HEK293 (cell line): ENCODE data around the gene STBD1.

Experiments
- CTCF ChIA-PET: fragments of 350-600 bp; formaldehyde crosslinking; extraction: SDS; loops from one replicate; lab custom pipeline; 2021; ENCODE audit warnings: antibody characterized with exemption; lab: Yijun Ruan, JAX
- POLR2A ChIA-PET: fragments of 300-600 bp; formaldehyde crosslinking; extraction: SDS; loops from one replicate; lab custom pipeline; 2020; ENCODE audit warnings: antibody characterized with exemption, inconsistent platforms; lab: Yijun Ruan, JAX
- H3K27ac ChIP-seq: fragments of 200-500 bp; sonication (Bioruptor generic); 2 replicates; pipeline ENCODE4 v1.5.1; 2014; ENCODE audit warnings: low read depth, low read length, control low read depth, inconsistent platforms; ENCODE audit errors: extremely low read depth
- H3K36me3 ChIP-seq, 2 experiments: fragments of 200-500 bp in 1 of 2; sonication (Bioruptor generic) in 1 of 2; 1 replicate in 1 of 2; 2 replicates in 1 of 2; pipeline ENCODE4 v1.5.1; 2014 to 2017; ENCODE audit warnings: inconsistent platforms in 2 of 2, low read length in 2 of 2; ENCODE audit not compliant: control insufficient read depth in 2 of 2, insufficient read depth in 1 of 2
- H3K4me1 ChIP-seq: fragments of 200-500 bp; sonication (Bioruptor generic); 2 replicates; pipeline ENCODE4 v1.5.1; 2014; ENCODE audit warnings: mild to moderate bottlenecking, low read length, inconsistent platforms; ENCODE audit not compliant: control insufficient read depth, insufficient read depth
- H3K4me3 ChIP-seq: 2 replicates; pipeline ENCODE4 v1.5.1; 2011; ENCODE audit warnings: low read depth, mild to moderate bottlenecking, control low read depth, low read length, moderate library complexity
- H3K9me3 ChIP-seq: fragments of 200-500 bp; sonication (Bioruptor generic); 2 replicates; pipeline ENCODE4 v1.5.1; 2014; ENCODE audit warnings: low read depth, low read length, inconsistent platforms; ENCODE audit not compliant: control insufficient read depth, insufficient read depth
- FEZF1 ChIP-seq: fragments of 450-650 bp; formaldehyde crosslinking; IDR thresholded peaks from 2 replicates; pipeline ENCODE4 v1.5.1; 2016; ENCODE audit warnings: missing biosample characterization, missing genetic modification characterization
- GLIS2 ChIP-seq: fragments of 450-650 bp; formaldehyde crosslinking; IDR thresholded peaks from 2 replicates; pipeline ENCODE4 v1.5.1; 2016; ENCODE audit warnings: missing biosample characterization, missing genetic modification characterization
- MZF1 ChIP-seq: fragments of 450-650 bp; formaldehyde crosslinking; IDR thresholded peaks from 2 replicates; pipeline ENCODE4 v1.5.1; 2017; ENCODE audit warnings: missing biosample characterization, missing genetic modification characterization, borderline replicate concordance
- ZBTB1 ChIP-seq: fragments of 450-650 bp; formaldehyde crosslinking; IDR thresholded peaks from 2 replicates; pipeline ENCODE4 v1.5.1; 2016; ENCODE audit warnings: missing biosample characterization, missing genetic modification characterization
- ZBTB17 ChIP-seq: fragments of 450-650 bp; formaldehyde crosslinking; IDR thresholded peaks from 2 replicates; pipeline ENCODE4 v1.5.1; 2016; ENCODE audit warnings: missing biosample characterization, missing genetic modification characterization
- ZBTB20 ChIP-seq: fragments of 450-650 bp; formaldehyde crosslinking; IDR thresholded peaks from 2 replicates; pipeline ENCODE4 v1.5.1; 2016; ENCODE audit warnings: missing biosample characterization, missing genetic modification characterization
- ZFP37 ChIP-seq: fragments of 450-650 bp; formaldehyde crosslinking; IDR thresholded peaks from 2 replicates; pipeline ENCODE4 v1.5.1; 2016; ENCODE audit warnings: missing biosample characterization, missing genetic modification characterization
- ZNF121 ChIP-seq: fragments of 450-650 bp; formaldehyde crosslinking; IDR thresholded peaks from 2 replicates; pipeline ENCODE4 v1.5.1; 2016; ENCODE audit warnings: missing biosample characterization, missing genetic modification characterization
- ZNF138 ChIP-seq: fragments of 450-650 bp; formaldehyde crosslinking; IDR thresholded peaks from 2 replicates; pipeline ENCODE4 v1.5.1; 2016; ENCODE audit warnings: missing biosample characterization, missing genetic modification characterization, borderline replicate concordance
- ZNF157 ChIP-seq: fragments of 450-650 bp; formaldehyde crosslinking; IDR thresholded peaks from 2 replicates; pipeline ENCODE4 v1.5.1; 2016; ENCODE audit warnings: missing biosample characterization, missing genetic modification characterization
- ZNF16 ChIP-seq: fragments of 450-650 bp; formaldehyde crosslinking; IDR thresholded peaks from 2 replicates; pipeline ENCODE4 v1.5.1; 2016; ENCODE audit warnings: low read depth, missing biosample characterization, missing genetic modification characterization
- ZNF211 ChIP-seq: fragments of 450-650 bp; formaldehyde crosslinking; IDR thresholded peaks from 2 replicates; pipeline ENCODE4 v1.5.1; 2016; ENCODE audit warnings: low read depth, missing biosample characterization, missing genetic modification characterization
- ZNF239 ChIP-seq: fragments of 450-650 bp; formaldehyde crosslinking; IDR thresholded peaks from 2 replicates; pipeline ENCODE4 v1.5.1; 2016; ENCODE audit warnings: missing biosample characterization, missing genetic modification characterization
- ZNF24 ChIP-seq: fragments of 450-650 bp; formaldehyde crosslinking; IDR thresholded peaks from 2 replicates; pipeline ENCODE4 v1.5.1; 2016; ENCODE audit warnings: missing biosample characterization, missing genetic modification characterization
- ZNF248 ChIP-seq: fragments of 450-650 bp; formaldehyde crosslinking; IDR thresholded peaks from 2 replicates; pipeline ENCODE4 v1.5.1; 2017; ENCODE audit warnings: missing biosample characterization, missing genetic modification characterization
- ZNF324 ChIP-seq: fragments of 450-650 bp; formaldehyde crosslinking; IDR thresholded peaks from 2 replicates; pipeline ENCODE4 v1.5.1; 2016; ENCODE audit warnings: missing biosample characterization, missing genetic modification characterization
- ZNF391 ChIP-seq: fragments of 450-650 bp; formaldehyde crosslinking; IDR thresholded peaks from 2 replicates; pipeline ENCODE4 v1.5.1; 2016; ENCODE audit warnings: low read depth, missing biosample characterization, missing genetic modification characterization, borderline replicate concordance
- ZNF423 ChIP-seq: fragments of 450-650 bp; formaldehyde crosslinking; IDR thresholded peaks from 2 replicates; pipeline ENCODE4 v1.5.1; 2016; ENCODE audit warnings: missing biosample characterization, missing genetic modification characterization
- ZNF558 ChIP-seq: fragments of 450-650 bp; formaldehyde crosslinking; IDR thresholded peaks from 2 replicates; pipeline ENCODE4 v1.5.1; 2016; ENCODE audit warnings: missing biosample characterization, missing genetic modification characterization
- ZNF561 ChIP-seq: fragments of 450-650 bp; IDR thresholded peaks from 2 replicates; pipeline ENCODE4 v1.5.1; 2018; ENCODE audit warnings: missing biosample characterization, missing genetic modification characterization, borderline replicate concordance
- ZNF585B ChIP-seq: fragments of 450-650 bp; formaldehyde crosslinking; IDR thresholded peaks from 2 replicates; pipeline ENCODE4 v1.5.1; 2016; ENCODE audit warnings: missing biosample characterization, missing genetic modification characterization
- ZNF747 ChIP-seq: fragments of 450-650 bp; formaldehyde crosslinking; IDR thresholded peaks from 2 replicates; pipeline ENCODE4 v1.5.1; 2016; ENCODE audit warnings: missing biosample characterization, missing genetic modification characterization
- ZNF830 ChIP-seq: fragments of 450-650 bp; IDR thresholded peaks from 2 replicates; pipeline ENCODE4 v1.5.0; 2018; ENCODE audit warnings: missing biosample characterization, missing genetic modification characterization, low read depth, mild to moderate bottlenecking, moderate library complexity
- ZNF843 ChIP-seq: fragments of 450-650 bp; formaldehyde crosslinking; IDR thresholded peaks from 2 replicates; pipeline ENCODE4 v1.5.1; 2016; ENCODE audit warnings: missing biosample characterization, missing genetic modification characterization
- ZXDB ChIP-seq: fragments of 450-650 bp; formaldehyde crosslinking; IDR thresholded peaks from 2 replicates; pipeline ENCODE4 v1.5.1; 2016; ENCODE audit warnings: missing biosample characterization, missing genetic modification characterization
- TF ChIP-seq, protein P1 (sequence below): fragments of 450-650 bp; formaldehyde crosslinking; IDR thresholded peaks from 2 replicates; pipeline ENCODE4 v1.5.1; 2016; ENCODE audit warnings: missing biosample characterization, missing genetic modification characterization
- TF ChIP-seq, protein P2 (sequence below): fragments of 450-650 bp; formaldehyde crosslinking; IDR thresholded peaks from 2 replicates; pipeline ENCODE4 v1.5.1; 2016; ENCODE audit warnings: missing biosample characterization, missing genetic modification characterization

The STBD1 gene

DNA sequence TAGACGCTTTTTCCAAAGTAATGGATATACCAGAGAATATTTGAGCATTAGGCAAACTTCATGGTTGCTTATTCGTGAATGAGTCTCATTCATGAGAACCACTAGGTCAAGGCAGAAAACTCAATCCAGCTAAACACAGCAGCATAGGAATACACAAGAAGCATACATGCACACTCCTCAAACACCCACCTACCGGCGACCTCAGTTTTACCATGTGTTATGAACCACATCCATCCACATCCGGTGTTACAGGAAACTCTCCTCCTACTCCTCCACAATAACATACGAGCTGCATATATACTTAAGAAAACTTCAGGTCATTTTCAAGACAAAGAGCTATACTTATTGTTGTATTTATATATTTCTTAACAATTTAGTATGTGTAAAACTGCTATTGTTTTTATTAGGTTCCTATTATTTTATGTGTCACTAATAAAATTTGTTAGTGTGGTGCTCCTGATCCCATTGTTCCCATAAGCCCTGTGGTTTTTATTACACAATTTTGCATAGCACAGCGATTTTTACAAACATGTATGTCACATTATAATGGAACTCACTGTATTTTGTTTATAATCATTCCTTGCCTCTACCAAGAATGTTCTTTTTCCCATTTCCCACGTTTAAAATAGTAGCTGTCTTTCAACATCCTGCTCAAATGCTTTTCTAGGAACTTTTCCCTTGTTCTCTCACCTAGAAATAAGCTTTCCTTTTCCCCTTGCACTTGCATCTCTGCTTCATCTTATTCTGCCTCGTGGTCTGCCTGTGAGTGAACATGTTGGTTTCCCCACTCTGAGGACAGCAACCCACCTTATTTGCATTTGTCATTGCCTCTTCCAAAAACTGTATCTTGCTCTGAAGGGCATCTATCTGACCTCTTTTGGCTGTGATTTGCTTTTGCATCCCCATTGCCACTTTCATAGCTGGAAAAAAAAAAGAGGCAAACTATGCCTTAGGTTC lies 48.3 kb downstream of the STBD1 start:
- Histone ChIP-seq H3K27ac (no peak overlapping the region), H3K4me3 (no peak overlapping the region), H3K36me3 (no peaks in the 10 kb centered on the region), H3K9me3 (no peaks in the 10 kb centered on the region), H3K4me1 (no peaks in the 10 kb centered on the region)
- CTCF ChIA-PET, result interaction anchor here (0.7 to 1.1 kb wide), 3 partner anchors 10 to 175 kb away, joined by 3 to 4 read pairs (median 4); no protein-coding TSS in a partner anchor
- TF ChIP-seq ZNF391 (no peak), GLIS2 (tag by site-specific recombination) (no peak), ZBTB20 (tag by site-specific recombination) (no peak), ZNF211 (tag by site-specific recombination) (no peak), ZNF830 (tag by site-specific recombination) (no peak), ZNF747 (tag by site-specific recombination) (no peak), ZNF239 (no peak), ZNF248 (no peak), ZNF558 (tag by site-specific recombination) (no peak), ZNF843 (tag by site-specific recombination) (no peak), ZNF324 (tag by site-specific recombination) (no peak), ZXDB (tag by site-specific recombination) (no peak)
- TF ChIP-seq, protein P1, sequence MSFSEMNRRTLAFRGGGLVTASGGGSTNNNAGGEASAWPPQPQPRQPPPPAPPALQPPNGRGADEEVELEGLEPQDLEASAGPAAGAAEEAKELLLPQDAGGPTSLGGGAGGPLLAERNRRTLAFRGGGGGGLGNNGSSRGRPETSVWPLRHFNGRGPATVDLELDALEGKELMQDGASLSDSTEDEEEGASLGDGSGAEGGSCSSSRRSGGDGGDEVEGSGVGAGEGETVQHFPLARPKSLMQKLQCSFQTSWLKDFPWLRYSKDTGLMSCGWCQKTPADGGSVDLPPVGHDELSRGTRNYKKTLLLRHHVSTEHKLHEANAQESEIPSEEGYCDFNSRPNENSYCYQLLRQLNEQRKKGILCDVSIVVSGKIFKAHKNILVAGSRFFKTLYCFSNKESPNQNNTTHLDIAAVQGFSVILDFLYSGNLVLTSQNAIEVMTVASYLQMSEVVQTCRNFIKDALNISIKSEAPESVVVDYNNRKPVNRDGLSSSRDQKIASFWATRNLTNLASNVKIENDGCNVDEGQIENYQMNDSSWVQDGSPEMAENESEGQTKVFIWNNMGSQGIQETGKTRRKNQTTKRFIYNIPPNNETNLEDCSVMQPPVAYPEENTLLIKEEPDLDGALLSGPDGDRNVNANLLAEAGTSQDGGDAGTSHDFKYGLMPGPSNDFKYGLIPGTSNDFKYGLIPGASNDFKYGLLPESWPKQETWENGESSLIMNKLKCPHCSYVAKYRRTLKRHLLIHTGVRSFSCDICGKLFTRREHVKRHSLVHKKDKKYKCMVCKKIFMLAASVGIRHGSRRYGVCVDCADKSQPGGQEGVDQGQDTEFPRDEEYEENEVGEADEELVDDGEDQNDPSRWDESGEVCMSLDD (tag by site-specific recombination), result no peak
- POLR2A ChIA-PET, result no interaction called here

GRCh38 chr4:76357981-76358380 lies 51.4 kb downstream of the STBD1 start:
- no peak overlapping the region for H3K4me3 ChIP-seq
- TF ChIP-seq ZNF157 (tag by site-specific recombination) (no peak), FEZF1 (no peak), ZNF138 (tag by site-specific recombination) (no peak), ZNF423 (tag by site-specific recombination) (no peak), ZNF16 (tag by site-specific recombination) (no peak), ZNF121 (tag by site-specific recombination) (no peak), ZBTB17 (tag by site-specific recombination) (no peak), ZNF24 (no peak), ZBTB1 (tag by site-specific recombination) (no peak), ZNF248 (no peak), ZNF239 (no peak), ZNF585B (no peak), ZFP37 (no peak), ZNF561 (tag by site-specific recombination) (no peak), MZF1 (tag by site-specific recombination) (no peak)
- TF ChIP-seq, protein P2, sequence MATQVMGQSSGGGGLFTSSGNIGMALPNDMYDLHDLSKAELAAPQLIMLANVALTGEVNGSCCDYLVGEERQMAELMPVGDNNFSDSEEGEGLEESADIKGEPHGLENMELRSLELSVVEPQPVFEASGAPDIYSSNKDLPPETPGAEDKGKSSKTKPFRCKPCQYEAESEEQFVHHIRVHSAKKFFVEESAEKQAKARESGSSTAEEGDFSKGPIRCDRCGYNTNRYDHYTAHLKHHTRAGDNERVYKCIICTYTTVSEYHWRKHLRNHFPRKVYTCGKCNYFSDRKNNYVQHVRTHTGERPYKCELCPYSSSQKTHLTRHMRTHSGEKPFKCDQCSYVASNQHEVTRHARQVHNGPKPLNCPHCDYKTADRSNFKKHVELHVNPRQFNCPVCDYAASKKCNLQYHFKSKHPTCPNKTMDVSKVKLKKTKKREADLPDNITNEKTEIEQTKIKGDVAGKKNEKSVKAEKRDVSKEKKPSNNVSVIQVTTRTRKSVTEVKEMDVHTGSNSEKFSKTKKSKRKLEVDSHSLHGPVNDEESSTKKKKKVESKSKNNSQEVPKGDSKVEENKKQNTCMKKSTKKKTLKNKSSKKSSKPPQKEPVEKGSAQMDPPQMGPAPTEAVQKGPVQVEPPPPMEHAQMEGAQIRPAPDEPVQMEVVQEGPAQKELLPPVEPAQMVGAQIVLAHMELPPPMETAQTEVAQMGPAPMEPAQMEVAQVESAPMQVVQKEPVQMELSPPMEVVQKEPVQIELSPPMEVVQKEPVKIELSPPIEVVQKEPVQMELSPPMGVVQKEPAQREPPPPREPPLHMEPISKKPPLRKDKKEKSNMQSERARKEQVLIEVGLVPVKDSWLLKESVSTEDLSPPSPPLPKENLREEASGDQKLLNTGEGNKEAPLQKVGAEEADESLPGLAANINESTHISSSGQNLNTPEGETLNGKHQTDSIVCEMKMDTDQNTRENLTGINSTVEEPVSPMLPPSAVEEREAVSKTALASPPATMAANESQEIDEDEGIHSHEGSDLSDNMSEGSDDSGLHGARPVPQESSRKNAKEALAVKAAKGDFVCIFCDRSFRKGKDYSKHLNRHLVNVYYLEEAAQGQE (tag by site-specific recombination), result no peak
- no peaks in the 10 kb centered on the region for H3K4me1 ChIP-seq
- no peaks in the 10 kb centered on the region for H3K9me3 ChIP-seq
- H3K36me3 ChIP-seq, result no peaks in the 10 kb centered on the region
- no peak overlapping the region for H3K27ac ChIP-seq
- ChIA-PET CTCF (no interaction called here), POLR2A (no interaction called here)
